Liver (tissue), 9 donors: ENCODE data around the gene CLASP2. TPM values are rescaled to one million over a fixed set of nuclear protein-coding genes. Genes with fewer than 3 reads are reported as not detected.

Experiments used
- DNase-seq: peaks from one replicate; pipeline ENCODE4 v3.0.0-alpha.2; 2017; ENCODE audit warnings: low spot score
- H3K27ac ChIP-seq, 2 donors: one replicate each; pipeline ENCODE4 v1.7.0; 2013; ENCODE audit warnings: inconsistent platforms in 2 of 2, low read length in 2 of 2, control low read depth in 1 of 2, low read depth in 1 of 2, mild to moderate bottlenecking in 1 of 2
- H3K27me3 ChIP-seq, 4 donors: one replicate each; pipeline versions ENCODE4 v1.6.1 to v1.7.0; 2013; ENCODE audit warnings: low read length in 3 of 4, inconsistent platforms in 1 of 4, mild to moderate bottlenecking in 1 of 4, moderate library complexity in 1 of 4; ENCODE audit not compliant: control insufficient read depth in 4 of 4, insufficient read depth in 4 of 4
- H3K36me3 ChIP-seq, 4 donors: one replicate each; pipeline versions ENCODE4 v1.6.1 to v1.7.0; 2013; ENCODE audit warnings: low read length in 3 of 4, mild to moderate bottlenecking in 3 of 4, low read depth in 1 of 4, moderate library complexity in 1 of 4; ENCODE audit not compliant: control insufficient read depth in 4 of 4, insufficient read depth in 3 of 4
- H3K4me1 ChIP-seq, 4 donors: one replicate each; pipeline versions ENCODE4 v1.6.1 to v1.7.0; 2013; ENCODE audit warnings: low read length in 3 of 4, mild to moderate bottlenecking in 3 of 4, moderate library complexity in 1 of 4; ENCODE audit not compliant: control insufficient read depth in 4 of 4, insufficient read depth in 4 of 4
- H3K4me3 ChIP-seq, 3 donors: one replicate each; pipeline versions ENCODE4 v1.6.1 to v1.7.0; 2013; ENCODE audit warnings: low read length in 3 of 3, control low read depth in 1 of 3, low read depth in 1 of 3, mild to moderate bottlenecking in 1 of 3
- H3K9ac ChIP-seq, 2 donors: one replicate each; pipeline ENCODE4 v1.7.0; 2013; ENCODE audit warnings: low read length in 2 of 2, mild to moderate bottlenecking in 2 of 2, moderate library complexity in 2 of 2, control low read depth in 1 of 2, low read depth in 1 of 2
- H3K9me3 ChIP-seq, 4 donors: one replicate each; pipeline versions ENCODE4 v1.6.1 to v1.7.0; 2013; ENCODE audit warnings: low read length in 3 of 4; ENCODE audit not compliant: control insufficient read depth in 4 of 4
- EGR1 ChIP-seq, 2 donors: IDR thresholded peaks; 2 replicates each; pipeline ENCODE4 v1.6.1; 2016 to 2018; ENCODE audit warnings: antibody characterized with exemption in 2 of 2, low read depth in 2 of 2
- FOXA1 ChIP-seq: IDR thresholded peaks from 2 replicates; pipeline ENCODE4 v1.6.1; 2016; ENCODE audit warnings: antibody characterized with exemption
- FOXA2 ChIP-seq: IDR thresholded peaks from 2 replicates; pipeline ENCODE4 v1.6.1; 2016; ENCODE audit warnings: antibody characterized with exemption
- GABPA ChIP-seq, 2 donors: IDR thresholded peaks in 1 of 2; conservative IDR thresholded peaks in 1 of 2; 2 replicates each; pipeline ENCODE4 v1.6.1; 2016; ENCODE audit warnings: antibody characterized with exemption in 2 of 2, mild to moderate bottlenecking in 1 of 2, moderate library complexity in 1 of 2
- HNF4A ChIP-seq, 2 donors: conservative IDR thresholded peaks; 2 replicates each; pipeline ENCODE4 v1.6.1; 2016; ENCODE audit warnings: antibody characterized with exemption in 2 of 2, mild to moderate bottlenecking in 2 of 2
- HNF4G ChIP-seq: IDR thresholded peaks from 2 replicates; pipeline ENCODE4 v1.6.1; 2016; ENCODE audit warnings: antibody characterized with exemption
- JUND ChIP-seq, 2 donors: IDR thresholded peaks; 2 replicates each; pipeline ENCODE4 v1.6.1; 2016; ENCODE audit warnings: antibody characterized with exemption in 2 of 2
- RXRA ChIP-seq, 2 donors: IDR thresholded peaks; 2 replicates each; pipeline ENCODE4 v1.6.1; 2017 to 2018; ENCODE audit warnings: antibody characterized with exemption in 2 of 2, mild to moderate bottlenecking in 1 of 2
- SP1 ChIP-seq: IDR thresholded peaks from 2 replicates; pipeline ENCODE4 v1.6.1; 2018; ENCODE audit warnings: antibody characterized with exemption, mild to moderate bottlenecking
- TAF1 ChIP-seq: conservative IDR thresholded peaks from 2 replicates; pipeline ENCODE4 v1.6.1; 2016; ENCODE audit warnings: antibody characterized with exemption, mild to moderate bottlenecking
- YY1 ChIP-seq: IDR thresholded peaks from 2 replicates; pipeline ENCODE4 v1.6.1; 2016; ENCODE audit warnings: antibody characterized with exemption, mild to moderate bottlenecking
- WGBS: extraction: QIAGEN DNeasy Blood & Tissue Kit; methylation state at CpG from one replicate; pipeline ENCODE4 v1.1.7; 2013; 5-methylcytosine and 5-hydroxymethylcytosine counted together
- polyA plus RNA-seq, 2 donors: library from polyadenylated mRNA; stranded (reverse) in 1 of 2; unstranded in 1 of 2; fragments of 200-250 nt in 1 of 2; fragments of >200 nt in 1 of 2; fragmentation: Nextera tagmentation in 1 of 2; extraction: Ambion mirVana in 1 of 2; gene quantifications; one replicate each; pipeline versions ENCODE4 v1.2.1 to v1.2.3, GENCODE V29; 2013 to 2015
- total RNA-seq, 2 donors: library from RNA; depleted of rRNA; stranded (reverse); fragments of >200 nt; gene quantifications; one replicate each; pipeline ENCODE4 v1.2.3, GENCODE V29; 2014
- TF ChIP-seq, protein P1 (sequence below): IDR thresholded peaks from 2 replicates; pipeline ENCODE4 v1.6.1; 2016; ENCODE audit warnings: antibody characterized with exemption, mild to moderate bottlenecking
- TF ChIP-seq, protein P2 (sequence below): IDR thresholded peaks from 2 replicates; pipeline ENCODE4 v1.6.1; 2016; ENCODE audit warnings: antibody characterized with exemption
- TF ChIP-seq, protein P3 (sequence below): fragments of 150-350 bp; IDR thresholded peaks from 2 replicates; pipeline ENCODE4 v1.5.1; 2017; ENCODE audit warnings: improper control_type of control experiment, low read depth, low read length; ENCODE audit not compliant: missing input control
- TF ChIP-seq, protein P4 (sequence below): IDR thresholded peaks from 2 replicates; pipeline ENCODE4 v1.6.1; 2016; ENCODE audit warnings: antibody characterized with exemption
- TF ChIP-seq, protein P5 (sequence below): IDR thresholded peaks from 2 replicates; pipeline ENCODE4 v1.6.1; 2016; ENCODE audit warnings: antibody characterized with exemption
- donor health status: healthy.
- donor health status: healthy.
- donor health status: healthy.
- donor health status: healthy.
- donor health status: healthy.

The CLASP2 gene
- total and polyA plus RNA-seq, 4 donors: 3.7 to 27.6 (median 17.3) TPM

DNA sequence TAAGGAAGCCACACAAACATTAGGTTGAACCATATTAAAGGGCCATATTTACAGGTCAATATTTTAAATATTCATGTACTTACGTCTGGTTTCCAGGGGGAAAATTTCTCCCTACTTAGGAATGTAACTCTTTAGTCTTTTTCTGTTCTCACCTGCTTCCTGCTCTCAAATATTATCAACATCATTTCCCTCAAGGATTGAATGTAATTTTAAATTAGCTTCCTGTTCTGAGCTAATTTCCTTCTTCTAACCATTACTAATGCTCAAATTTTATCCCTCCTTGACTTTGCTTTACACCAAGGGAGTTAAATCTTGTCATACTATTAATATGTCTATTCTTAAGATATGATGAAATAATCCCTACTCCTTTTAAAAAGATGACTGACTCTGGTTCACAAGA, 174.5 kb downstream of the CLASP2 start:
- no peak for DNase-seq
- no peak for TF ChIP-seq RXRA (IDR thresholded peaks at IDR 0.05)
- no peaks in the 10 kb centered on the region for H3K4me1 ChIP-seq
- no peak overlapping the region for H3K27ac ChIP-seq
- no peak overlapping the region for H3K4me3 ChIP-seq
- WGBS: 96% methylated on average over 1 of the region's 1 CpG
- no peaks in the 10 kb centered on the region for H3K27me3 ChIP-seq
- H3K36me3 ChIP-seq: peaks cover 1 to 19% (median 6%) of the 10 kb centered on the region in 4 donors
- no peak overlapping the region for H3K9ac ChIP-seq
- no peaks in the 10 kb centered on the region for H3K9me3 ChIP-seq

DNA sequence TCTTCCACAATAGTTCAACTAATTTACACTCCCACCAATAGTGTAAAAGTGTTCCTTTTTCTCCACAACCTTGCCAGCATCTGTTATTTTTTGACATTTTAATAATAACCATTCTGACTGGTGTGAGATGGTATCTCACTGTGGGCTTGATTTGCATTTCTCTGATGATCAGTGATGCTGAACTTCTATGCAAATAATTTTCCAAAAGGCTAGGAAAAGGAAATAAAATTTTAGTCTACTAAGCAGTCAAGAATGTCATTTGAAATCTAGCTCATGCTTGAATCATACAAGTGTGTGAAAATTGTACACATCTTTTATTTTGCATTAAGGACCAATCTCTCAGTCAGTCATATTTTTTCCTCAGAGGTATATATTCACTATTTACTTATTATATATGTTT, 176.1 kb downstream of the CLASP2 start:
- Histone ChIP-seq H3K4me1 (no peaks in the 10 kb centered on the region), H3K9ac (no peak overlapping the region), H3K4me3 (no peak overlapping the region), H3K9me3 (no peaks in the 10 kb centered on the region), H3K36me3 (peaks cover 1 to 19% (median 13%) of the 10 kb centered on the region in 4 donors), H3K27me3 (no peaks in the 10 kb centered on the region), H3K27ac (no peak overlapping the region)
- DNase-seq: no peak
- TF ChIP-seq HNF4A (conservative IDR thresholded peaks at IDR 0.05): no peak
- no peak for TF ChIP-seq YY1
- TF ChIP-seq, protein P1, sequence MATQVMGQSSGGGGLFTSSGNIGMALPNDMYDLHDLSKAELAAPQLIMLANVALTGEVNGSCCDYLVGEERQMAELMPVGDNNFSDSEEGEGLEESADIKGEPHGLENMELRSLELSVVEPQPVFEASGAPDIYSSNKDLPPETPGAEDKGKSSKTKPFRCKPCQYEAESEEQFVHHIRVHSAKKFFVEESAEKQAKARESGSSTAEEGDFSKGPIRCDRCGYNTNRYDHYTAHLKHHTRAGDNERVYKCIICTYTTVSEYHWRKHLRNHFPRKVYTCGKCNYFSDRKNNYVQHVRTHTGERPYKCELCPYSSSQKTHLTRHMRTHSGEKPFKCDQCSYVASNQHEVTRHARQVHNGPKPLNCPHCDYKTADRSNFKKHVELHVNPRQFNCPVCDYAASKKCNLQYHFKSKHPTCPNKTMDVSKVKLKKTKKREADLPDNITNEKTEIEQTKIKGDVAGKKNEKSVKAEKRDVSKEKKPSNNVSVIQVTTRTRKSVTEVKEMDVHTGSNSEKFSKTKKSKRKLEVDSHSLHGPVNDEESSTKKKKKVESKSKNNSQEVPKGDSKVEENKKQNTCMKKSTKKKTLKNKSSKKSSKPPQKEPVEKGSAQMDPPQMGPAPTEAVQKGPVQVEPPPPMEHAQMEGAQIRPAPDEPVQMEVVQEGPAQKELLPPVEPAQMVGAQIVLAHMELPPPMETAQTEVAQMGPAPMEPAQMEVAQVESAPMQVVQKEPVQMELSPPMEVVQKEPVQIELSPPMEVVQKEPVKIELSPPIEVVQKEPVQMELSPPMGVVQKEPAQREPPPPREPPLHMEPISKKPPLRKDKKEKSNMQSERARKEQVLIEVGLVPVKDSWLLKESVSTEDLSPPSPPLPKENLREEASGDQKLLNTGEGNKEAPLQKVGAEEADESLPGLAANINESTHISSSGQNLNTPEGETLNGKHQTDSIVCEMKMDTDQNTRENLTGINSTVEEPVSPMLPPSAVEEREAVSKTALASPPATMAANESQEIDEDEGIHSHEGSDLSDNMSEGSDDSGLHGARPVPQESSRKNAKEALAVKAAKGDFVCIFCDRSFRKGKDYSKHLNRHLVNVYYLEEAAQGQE: no peak
- TF ChIP-seq HNF4G: no peak
- TF ChIP-seq, protein P2, sequence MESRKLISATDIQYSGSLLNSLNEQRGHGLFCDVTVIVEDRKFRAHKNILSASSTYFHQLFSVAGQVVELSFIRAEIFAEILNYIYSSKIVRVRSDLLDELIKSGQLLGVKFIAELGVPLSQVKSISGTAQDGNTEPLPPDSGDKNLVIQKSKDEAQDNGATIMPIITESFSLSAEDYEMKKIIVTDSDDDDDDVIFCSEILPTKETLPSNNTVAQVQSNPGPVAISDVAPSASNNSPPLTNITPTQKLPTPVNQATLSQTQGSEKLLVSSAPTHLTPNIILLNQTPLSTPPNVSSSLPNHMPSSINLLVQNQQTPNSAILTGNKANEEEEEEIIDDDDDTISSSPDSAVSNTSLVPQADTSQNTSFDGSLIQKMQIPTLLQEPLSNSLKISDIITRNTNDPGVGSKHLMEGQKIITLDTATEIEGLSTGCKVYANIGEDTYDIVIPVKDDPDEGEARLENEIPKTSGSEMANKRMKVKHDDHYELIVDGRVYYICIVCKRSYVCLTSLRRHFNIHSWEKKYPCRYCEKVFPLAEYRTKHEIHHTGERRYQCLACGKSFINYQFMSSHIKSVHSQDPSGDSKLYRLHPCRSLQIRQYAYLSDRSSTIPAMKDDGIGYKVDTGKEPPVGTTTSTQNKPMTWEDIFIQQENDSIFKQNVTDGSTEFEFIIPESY: no peak
- TF ChIP-seq, protein P3, sequence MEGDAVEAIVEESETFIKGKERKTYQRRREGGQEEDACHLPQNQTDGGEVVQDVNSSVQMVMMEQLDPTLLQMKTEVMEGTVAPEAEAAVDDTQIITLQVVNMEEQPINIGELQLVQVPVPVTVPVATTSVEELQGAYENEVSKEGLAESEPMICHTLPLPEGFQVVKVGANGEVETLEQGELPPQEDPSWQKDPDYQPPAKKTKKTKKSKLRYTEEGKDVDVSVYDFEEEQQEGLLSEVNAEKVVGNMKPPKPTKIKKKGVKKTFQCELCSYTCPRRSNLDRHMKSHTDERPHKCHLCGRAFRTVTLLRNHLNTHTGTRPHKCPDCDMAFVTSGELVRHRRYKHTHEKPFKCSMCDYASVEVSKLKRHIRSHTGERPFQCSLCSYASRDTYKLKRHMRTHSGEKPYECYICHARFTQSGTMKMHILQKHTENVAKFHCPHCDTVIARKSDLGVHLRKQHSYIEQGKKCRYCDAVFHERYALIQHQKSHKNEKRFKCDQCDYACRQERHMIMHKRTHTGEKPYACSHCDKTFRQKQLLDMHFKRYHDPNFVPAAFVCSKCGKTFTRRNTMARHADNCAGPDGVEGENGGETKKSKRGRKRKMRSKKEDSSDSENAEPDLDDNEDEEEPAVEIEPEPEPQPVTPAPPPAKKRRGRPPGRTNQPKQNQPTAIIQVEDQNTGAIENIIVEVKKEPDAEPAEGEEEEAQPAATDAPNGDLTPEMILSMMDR: no peak
- TF ChIP-seq JUND (IDR thresholded peaks at IDR 0.05): no peak
- TF ChIP-seq, protein P4, sequence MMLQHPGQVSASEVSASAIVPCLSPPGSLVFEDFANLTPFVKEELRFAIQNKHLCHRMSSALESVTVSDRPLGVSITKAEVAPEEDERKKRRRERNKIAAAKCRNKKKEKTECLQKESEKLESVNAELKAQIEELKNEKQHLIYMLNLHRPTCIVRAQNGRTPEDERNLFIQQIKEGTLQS: no peak
- TF ChIP-seq TAF1: no peak
- TF ChIP-seq FOXA2: no peak
- no peak for TF ChIP-seq EGR1 (IDR thresholded peaks at IDR 0.05; ENCODE audit: low read depth in 2 of 2)
- TF ChIP-seq, protein P5, sequence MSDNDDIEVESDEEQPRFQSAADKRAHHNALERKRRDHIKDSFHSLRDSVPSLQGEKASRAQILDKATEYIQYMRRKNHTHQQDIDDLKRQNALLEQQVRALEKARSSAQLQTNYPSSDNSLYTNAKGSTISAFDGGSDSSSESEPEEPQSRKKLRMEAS: no peak
- no peak for TF ChIP-seq FOXA1
- no peak for TF ChIP-seq SP1
- no peak for TF ChIP-seq GABPA (IDR thresholded peaks at IDR 0.05 in 1 of 2, conservative IDR thresholded peaks at IDR 0.05 in 1 of 2)
- TF ChIP-seq RXRA (IDR thresholded peaks at IDR 0.05): no peak
